A172 (cell line): ENCODE data around the gene CRBN. TPM values are rescaled to one million over a fixed set of nuclear protein-coding genes. Genes with fewer than 3 reads are reported as not detected.

Experiments used
- DNase-seq: peaks from one replicate; pipeline ENCODE4 v3.0.0-alpha.2; 2015; ENCODE audit warnings: low spot score
- total RNA-seq: library from RNA; depleted of rRNA; stranded (reverse); fragments of >200 nt; shearing (Covaris generic); gene quantifications from 2 replicates; pipeline ENCODE4 v1.2.3, GENCODE V29; 2014; rRNA removed

CRBN gene
- 43.2 and 52.3 TPM in 2 replicates for total RNA-seq

DNA sequence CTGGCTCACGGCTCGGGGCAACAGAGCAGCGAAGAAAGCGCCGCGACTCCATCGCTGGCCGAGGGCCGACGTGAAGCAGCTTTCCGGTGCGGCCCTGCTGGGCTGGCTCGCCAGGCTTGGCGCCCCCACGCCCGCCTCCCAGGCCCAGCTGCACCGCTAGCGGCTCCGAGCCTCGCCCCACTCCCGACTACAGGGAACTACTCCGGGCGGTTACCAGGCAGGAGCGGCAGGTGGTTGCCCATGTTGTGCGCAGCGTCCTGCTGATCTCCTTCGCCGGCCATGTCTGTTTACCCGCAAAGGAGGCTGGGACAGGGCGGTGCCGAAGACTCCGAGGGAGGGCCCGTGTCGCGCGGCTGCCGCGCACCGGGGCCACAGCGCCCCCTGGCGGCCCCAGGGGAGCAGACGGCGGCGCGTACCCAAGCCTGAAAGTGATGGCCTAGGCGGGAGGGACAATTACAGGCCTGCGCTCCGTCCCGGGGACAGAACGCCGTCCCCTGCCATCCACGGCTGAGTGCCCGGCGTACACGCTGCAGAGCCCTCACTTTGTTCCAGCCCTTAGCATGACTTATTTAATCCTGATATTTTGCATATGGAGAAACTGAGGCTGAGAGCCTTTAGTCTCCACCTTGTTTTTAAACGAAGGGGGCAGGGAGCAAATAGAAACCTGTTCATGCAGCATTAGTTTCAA is at the start of gene CRBN:
Gene CRBN, minus strand, starts transcription at position 285 of the 688 bp plus-strand sequence. Its CDS starts 4 bp downstream, at position 281.
- peak; percentile 69 for DNase-seq

DNA sequence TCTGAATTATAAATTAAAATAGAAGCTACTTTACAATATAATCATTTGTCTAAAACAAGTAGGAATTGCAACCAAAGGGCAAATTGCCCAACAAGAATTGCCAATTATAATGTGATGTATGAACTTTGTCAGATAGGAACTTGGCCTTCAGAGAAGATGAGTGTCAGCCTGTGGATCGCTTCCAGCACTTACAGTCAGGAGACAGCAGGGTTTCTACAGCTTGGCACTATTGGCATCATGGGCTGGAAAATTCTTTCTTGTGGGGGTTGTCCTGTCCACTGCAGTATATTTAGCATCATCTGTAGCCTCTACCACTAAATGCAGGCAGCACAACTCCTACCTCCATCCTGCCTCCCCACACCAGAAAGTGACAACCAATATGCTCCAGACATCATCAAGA is 48.1 kb upstream of the CRBN start:
- DNase-seq: no peak

DNA sequence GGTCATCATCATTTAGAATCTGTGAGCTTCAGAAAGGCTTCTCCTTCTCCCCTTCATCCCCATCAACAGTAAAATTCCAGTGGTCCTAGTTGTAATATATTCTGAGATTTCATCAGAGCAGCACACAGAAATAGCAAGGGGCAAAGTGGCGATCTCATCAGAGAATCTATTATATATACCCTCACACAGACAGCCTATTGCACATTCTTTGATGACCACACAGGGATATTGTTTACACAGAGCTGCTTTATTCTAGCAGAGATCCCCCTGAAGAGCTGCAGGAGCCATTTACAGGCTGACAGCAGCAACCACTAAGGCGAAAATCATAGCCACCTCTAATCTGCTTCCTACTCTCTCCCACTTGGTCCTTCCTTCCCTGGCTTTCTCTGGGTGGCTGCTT is 42.0 kb upstream of the CRBN start:
- DNase-seq: no peak

DNA sequence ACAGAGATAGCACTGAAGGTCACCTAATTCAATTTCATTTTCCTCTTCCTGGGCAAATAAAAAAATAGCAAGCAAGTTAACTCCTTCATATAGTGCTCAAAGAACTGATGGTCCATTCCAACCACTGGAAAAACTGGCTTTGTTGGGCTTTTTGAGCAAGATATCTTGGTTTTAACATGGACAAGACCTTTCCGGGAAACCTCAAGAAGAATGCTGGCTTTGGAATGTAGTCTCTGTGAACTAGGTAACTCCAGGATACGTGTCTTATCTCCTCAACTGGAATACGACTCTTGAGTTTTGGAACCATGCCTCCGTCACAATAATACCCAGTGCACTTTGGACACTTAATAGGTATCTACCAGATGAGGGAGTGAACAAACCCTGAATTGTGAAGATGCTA is 36.9 kb upstream of the CRBN start:
- no peak for DNase-seq

DNA sequence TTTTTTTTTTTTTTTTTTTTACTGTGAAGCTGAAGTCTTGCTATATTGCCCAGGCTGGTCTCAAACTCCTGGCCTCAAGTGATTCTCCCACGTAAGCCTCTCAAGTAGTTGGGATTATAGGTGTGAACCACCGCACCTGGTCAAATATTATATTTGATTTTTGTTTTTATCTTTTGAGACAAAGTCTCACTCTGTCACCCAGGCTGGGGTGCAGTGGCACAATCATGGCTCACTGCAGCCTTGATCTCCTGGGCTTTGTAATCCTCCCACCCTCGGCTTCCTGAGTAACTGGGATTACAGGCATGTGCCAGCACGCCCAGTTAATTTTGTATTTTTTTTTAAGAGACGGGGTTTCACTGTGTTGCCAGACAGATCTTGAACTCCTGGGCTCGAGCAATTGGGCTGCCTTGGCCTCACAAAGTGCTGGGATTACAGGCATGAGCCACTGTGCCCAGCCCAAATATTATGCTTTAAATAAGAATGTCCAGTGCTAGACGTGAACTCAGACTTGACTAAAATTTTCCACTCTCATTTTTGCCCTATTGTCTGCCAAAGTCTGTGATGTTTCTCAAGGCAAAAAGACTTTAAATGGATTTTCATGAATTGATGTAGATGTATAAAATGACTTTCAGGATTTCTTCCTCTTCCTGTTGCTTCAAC is 33.4 kb upstream of the CRBN start:
- no peak for DNase-seq

DNA sequence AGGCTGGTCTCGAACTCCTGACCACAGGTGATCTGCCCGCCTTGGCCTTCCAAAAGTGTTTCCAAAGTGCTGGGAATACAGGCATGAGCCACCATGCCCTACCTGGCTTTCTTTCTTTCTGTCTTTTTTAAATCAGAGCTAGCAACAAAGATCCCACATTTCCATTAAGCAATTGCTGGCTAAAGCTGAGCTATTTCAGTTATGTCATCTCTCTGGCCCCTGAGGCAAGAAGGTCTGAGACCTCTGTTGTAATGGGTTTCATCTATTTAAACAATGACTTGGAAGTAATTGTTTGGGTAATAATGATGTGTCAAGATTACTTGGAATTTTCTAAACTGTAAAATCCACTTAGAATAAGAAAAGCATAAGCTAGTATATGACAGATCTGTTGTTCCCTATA is 30.2 kb upstream of the CRBN start:
- no peak for DNase-seq

DNA sequence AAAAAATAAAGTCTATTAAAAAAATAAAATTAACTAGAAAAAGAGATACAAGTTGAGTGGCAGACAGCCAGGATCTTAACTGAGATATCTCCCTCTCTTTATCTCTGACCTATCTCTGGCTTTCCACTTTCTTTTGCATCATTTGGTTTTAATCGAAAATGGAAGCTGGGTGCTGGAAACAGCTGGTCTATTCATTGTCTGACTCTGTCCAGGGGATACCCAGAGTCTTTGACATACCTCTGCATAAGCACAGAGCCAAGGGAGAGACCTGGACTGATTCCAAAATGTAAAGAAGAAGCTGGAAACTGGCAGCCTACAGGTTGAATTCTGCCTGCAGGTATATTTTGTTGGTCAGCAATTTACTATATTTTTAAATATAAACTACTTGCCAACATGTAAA is 29.6 kb upstream of the CRBN start:
- no peak for DNase-seq

DNA sequence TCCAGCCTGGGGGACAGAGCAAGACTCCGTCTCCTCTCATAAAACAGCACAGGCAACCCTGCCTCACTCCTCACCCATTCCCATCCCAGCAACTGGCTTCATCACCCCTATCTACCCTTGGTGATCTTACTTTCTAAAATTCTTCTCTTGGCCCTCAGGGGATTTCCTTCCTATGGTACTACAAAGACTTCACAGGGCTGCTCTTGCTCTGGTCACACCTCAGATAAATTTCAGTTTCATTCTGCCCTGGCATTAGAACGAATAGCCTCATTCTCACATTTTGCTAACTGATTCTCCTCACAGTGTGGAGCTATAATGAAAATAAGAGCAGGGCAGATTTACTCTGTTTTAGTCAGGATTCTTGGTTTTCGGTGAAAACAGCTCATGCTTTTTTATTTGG is 22.1 kb upstream of the CRBN start:
- DNase-seq: no peak

DNA sequence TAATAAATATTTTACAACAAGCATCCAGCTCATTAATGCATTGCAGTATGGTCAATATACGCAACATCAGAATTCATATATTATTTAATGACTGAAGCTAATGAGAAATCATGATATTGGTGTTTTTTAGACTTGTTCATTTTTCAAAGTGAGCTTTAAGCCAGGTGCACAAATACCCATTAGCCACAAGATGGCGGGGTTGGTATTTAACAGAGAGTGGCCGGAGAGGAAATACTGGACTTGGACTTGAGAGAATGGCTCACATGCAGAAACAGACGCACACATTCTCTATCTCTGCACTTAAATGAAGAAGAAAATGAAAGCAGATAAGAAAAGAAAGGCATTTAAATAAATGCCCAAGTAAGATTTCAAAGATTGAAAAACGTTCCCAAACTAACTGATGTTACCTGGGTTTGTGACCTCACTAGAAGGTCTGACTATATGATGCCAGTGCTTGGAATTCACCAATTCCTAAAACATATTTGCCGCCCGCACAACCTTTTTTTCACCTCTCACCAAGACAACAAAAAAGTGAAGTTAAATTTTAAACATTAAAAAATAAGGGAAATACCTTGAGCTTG is 21.2 kb upstream of the CRBN start:
- DNase-seq: peak; percentile 63

DNA sequence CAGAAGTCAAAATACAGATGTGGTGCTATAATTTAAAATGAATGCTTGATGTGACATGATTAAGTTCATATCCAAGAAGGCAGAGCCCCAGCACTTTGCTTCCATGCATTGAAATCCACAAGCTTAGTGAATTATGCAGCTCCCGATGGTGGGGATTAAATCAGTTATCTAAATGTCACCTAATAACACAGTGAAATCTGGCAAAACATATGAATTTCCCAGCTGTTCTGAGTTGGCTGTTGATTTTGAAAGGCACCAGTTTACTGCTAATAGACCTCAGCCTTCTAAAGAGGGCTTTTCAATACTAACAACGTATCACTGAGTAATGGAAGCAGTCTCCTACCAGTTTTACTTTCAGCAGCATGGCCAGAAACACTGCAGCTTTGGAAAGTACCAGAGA is 19.8 kb upstream of the CRBN start:
- DNase-seq: no peak

DNA sequence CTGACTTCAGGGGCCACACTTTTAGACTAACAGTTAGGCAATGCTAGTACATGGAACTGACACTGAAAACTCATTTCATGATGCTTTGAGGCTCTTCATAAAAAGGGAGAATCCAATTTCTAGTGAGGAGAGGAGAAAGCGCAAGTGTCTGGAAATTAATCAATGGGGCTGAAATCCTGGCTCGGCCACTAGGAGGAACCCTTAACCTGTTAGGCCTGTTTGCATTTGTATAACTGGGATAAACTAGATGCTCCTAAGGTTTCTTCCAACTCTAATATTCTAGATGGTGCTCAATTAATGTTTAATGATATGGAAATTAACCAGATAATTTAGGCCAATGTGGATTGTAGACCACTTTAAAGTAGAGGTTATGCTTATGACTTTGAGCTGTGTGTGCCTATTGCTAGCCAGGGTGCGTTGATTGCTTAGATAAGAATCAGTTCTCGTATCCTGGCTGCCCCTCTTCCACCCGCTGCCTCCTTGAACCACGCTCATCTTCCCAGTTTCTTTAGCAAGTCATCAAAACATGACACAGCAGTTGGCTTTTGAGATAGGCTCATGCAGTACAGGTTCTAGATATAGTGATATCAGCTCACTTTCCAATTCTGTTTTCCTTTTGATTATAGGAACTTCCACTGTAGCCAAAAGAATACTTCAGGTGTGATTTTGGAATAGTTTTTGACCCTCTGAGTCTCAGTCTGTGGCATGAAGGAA is 16.8 kb upstream of the CRBN start:
- peak; percentile 17 for DNase-seq

DNA sequence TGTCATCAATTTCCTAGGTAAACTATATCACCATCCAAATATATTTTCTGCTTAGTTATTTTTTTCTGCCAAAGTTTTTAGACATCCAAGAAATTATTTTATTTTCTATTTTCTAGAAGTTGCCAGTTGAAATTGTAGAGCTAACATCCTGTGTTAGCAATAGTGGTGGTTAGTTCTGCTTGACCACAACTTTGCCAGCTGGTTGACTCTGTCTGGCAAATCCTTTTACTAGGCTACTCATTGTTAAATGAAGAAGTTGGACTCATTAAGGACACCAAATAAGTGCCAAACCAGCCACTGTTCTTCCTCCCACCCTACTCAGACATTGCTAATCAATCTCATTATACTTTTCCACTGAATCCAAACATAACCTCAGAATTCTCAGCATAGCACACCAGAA is 15.4 kb upstream of the CRBN start:
- no peak for DNase-seq

DNA sequence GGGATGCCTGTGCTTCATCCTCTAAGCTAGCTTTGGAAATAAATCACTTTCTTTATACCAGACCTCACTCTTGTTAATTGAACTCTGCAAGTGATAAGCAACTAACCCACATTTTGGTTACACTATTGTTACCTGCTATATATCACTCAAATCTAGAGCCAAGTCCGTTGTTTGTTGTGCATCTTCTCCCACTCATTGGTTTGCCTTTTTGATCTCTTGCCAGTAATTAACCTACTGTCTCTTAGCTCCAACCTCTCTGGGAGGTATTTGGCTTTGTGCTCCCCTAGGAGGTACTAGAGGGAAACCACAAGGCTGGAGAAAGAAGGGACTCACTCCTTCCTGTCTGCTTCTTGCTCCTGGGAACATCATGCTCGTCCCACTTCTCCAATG is 12.8 kb upstream of the CRBN start:
- no peak for DNase-seq

DNA sequence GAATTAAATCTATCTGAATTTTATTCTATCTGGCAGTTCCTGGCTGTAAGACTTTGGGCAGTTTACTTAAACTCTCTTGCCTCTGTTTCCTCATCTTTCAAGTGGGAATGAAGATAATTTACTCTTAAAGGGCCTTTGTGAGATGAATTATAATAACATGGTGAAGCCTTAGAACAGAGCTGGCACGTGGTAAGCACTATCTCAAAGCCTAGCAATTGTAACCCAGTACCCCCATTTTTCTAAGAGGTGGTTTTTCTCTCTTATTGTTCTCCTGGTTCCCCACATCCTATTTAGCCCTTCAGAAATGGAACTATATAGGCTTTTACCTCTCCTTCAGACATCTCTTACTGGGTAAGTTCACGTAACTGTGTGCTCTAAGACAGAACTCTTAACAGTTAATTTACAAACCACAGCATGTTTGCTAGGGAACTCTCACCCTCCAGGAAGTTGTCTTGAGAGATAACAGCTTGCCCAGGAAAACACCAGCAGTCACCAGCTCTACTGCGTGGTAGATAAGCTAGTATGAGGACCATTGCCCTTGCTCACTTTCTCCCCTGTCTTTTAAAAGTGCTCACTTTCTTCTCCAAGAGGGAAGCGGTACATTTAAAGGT is 12.3 kb upstream of the CRBN start:
- DNase-seq: no peak

DNA sequence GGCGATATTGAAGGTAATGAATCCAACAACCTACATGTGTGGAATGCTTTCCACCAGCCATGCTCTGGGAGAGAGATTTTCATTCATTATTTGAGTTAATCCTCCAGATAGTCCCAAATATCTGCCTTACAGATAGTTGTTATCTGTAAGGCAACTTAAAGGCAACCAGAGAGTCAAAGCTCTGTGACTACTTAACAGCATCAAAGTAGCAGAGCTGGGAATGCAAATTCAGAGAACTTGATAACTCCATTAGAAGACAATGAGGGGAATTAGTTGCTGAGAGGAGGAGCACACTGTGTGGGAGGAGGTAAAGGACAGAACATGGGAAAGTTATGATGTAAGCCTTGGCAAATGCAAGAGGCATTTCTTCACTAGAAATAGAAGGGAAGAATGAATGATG is 10.5 kb upstream of the CRBN start:
- no peak for DNase-seq

DNA sequence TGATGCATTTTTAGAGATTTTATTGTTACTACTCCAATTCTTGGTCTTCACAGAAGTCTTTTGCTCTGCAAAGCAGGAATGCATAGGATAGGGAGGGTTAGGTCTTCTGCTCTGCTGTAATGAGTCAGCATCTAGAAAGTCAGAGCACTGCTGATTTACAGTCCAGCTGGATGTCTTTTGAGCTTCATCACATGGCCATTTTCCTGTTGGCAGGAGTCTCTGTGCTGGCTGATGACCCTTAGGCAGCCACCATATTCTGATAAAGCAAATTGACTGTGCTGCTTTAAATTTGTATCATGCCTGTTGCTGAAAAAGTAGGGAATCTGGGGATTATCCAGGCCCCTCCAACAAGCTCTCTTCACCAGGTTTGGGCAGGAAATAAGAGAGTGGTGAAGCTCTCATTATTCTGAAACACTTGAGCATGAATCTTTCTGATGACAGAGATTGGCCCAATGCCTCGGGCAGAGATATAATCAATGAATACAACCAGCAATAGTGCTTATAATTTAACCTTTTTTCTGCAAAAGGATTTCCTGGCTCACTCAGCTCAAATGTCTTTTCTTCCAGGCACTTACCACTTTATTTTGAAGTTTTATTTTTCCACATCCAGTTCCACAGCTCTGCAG is 9.7 kb upstream of the CRBN start:
- DNase-seq: peak; percentile 35

DNA sequence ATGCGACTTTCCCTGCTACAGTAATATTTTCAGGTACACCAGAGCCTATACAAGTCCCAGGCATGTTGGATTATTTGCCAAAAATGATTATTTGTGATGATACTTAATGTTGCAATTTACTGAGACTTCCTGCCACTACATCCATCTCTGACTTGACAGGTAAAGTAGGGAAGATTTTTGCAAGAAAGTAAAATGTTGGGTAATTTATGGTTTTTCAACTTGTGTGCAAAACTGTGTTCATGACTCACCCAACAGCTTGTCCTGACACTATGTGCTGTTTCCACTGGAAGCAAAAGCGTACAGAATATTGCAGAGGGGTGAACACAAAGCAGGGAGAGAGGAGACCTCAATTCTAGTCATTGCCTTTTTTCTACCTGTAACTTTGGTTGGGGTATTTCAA is 5.4 kb upstream of the CRBN start:
- no peak for DNase-seq

DNA sequence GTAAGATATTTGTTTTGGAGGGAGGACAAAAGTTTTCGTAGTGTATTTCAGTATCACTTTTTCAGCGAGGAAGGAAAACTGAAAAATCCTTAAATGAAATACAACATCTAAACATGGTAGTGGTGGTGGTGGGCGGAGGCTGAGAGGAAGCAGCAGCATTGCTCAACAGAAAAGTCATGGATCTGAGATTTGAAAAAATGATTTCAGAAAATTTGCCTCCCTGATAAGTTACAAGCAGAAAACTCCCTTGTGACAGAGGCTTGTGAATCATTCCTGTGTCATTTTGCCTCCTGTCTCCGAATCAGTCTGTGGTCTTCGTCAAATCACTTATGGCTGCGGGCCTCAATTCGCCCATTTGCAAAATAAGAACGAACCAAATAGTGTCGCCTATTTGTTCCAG is 965 bp upstream of the CRBN start:
- DNase-seq: no peak

DNA sequence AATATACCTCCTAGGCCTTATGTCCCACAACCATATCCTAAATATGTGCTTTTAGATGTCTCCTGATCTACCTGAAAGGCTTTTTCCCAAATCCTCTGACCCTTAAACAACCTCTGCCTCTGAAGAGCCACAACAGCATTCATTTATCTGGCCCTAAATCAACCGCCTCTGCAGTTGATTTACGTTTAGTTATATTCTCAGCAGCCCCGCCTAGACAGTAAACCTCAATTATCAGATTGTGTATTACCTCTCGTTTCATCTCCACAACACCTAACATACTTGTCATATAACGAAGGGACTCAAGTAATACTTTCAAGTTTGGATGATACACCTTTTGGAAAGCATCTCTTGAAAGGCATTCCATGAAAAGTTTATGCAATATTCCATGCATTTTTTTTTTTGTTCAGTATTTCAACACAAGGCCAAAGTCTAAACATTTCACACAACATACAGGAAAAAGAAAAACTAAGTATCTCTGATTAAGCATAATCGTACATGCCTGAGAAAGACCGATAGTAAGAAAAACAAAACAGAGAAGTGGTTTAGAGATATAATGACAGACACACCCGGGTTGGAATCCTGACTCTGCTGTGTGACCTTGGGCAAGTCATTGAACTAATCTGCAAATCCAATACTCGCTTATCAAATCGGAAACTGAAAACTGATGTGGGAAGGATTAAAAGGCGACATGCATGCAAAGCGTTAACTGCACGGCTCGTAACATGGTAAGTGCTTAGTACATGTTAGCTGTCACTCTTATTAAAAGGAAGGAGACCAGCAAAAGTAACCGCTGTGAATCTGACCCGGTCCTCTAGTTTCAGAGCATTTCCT is 778 bp downstream of the CRBN start:
- no peak for DNase-seq

DNA sequence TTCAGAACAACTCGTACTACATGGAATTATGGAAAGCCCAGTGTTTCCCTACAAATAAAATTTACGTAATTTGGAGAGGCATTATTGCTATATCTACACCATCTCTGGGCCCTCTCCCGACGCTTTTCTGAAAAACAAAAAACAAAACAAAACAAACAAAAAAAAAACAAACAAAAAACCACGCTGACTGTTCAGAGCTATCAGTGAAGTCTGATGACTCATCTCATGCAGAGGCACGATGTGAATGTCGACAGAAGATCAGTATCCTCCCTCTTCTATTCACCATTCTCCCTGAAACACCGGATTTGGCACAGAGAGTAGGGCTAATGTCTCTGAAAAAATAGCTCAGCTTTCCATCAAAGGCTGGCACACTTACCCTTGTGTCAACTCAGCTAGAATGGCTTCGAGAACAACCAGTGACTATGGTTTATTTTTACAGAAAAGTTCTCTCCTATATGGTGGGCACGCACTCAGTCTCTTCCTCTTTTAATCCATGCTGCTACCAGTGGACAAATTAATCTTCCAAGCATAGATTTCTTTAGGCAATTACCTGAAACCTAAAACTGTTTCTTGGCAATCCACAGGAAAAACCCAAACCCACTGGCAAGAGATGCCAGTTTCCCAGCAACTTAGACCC is 1.5 kb downstream of the CRBN start:
- no peak for DNase-seq
